HUES6 (cell line): ENCODE measurements around the gene SMOC1.

Source experiments
- H3K27ac ChIP-seq: 2 replicates; pipeline ENCODE4 v1.7.0; 2013; ENCODE audit warnings: low read depth, mild to moderate bottlenecking, low read length, inconsistent platforms
- H3K27me3 ChIP-seq: 2 replicates; pipeline ENCODE4 v1.6.1; 2013; ENCODE audit warnings: low read length; ENCODE audit not compliant: control insufficient read depth, insufficient read depth
- H3K36me3 ChIP-seq: 2 replicates; pipeline ENCODE4 v1.6.1; 2013; ENCODE audit warnings: low read length; ENCODE audit not compliant: control insufficient read depth, insufficient read depth
- H3K4me1 ChIP-seq: 2 replicates; pipeline ENCODE4 v1.6.1; 2013; ENCODE audit warnings: low read length; ENCODE audit not compliant: control insufficient read depth, insufficient read depth
- H3K4me3 ChIP-seq: 2 replicates; pipeline ENCODE4 v1.5.1; 2013; ENCODE audit warnings: low read depth, low read length
- H3K9ac ChIP-seq: one replicate; pipeline ENCODE4 v1.6.1; 2013; ENCODE audit warnings: mild to moderate bottlenecking, low read length
- H3K9me3 ChIP-seq: 2 replicates; pipeline ENCODE4 v1.6.1; 2013; ENCODE audit warnings: low read depth, low read length; ENCODE audit not compliant: control insufficient read depth, insufficient read depth

The SMOC1 gene

DNA sequence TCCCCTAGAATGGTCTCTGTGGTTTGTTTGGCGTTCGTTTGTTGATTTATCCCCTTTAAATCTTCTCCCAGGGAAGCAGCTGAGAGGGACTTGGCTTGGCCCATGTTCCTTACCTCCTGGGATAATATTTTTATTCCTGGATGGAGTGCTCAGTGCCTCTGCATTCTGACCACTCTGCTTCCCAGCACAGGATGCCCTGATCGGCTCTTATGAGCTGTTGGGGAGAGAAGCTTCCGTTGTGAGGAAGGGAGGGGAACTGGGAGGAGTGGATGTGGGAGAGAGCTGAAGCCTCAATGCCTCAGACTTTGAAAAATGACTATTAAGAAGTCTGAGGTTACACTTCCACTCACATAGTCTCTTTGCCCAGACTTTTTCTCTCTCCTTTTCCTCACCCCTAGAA is 114.8 kb downstream of the SMOC1 start:
- H3K9ac ChIP-seq, result no peak overlapping the region
- H3K4me3 ChIP-seq, result no peak overlapping the region
- H3K9me3 ChIP-seq, result no peaks in the 10 kb centered on the region
- no peaks in the 10 kb centered on the region; the same call in 1 of the 2 replicates for H3K27me3 ChIP-seq
- no peaks in the 10 kb centered on the region for H3K36me3 ChIP-seq
- no peak overlapping the region for H3K27ac ChIP-seq
- H3K4me1 ChIP-seq, result peaks cover 3% of the 10 kb centered on the region; the same call in 1 of the 2 replicates

- Histone ChIP-seq H3K9ac (no peak overlapping the region), H3K36me3 (no peaks in the 10 kb centered on the region), H3K4me1 (peaks cover 8% of the 10 kb centered on the region; the same call in 1 of the 2 replicates), H3K4me3 (no peak overlapping the region), H3K27me3 (no peaks in the 10 kb centered on the region; the same call in 1 of the 2 replicates), H3K27ac (no peak overlapping the region), H3K9me3 (no peaks in the 10 kb centered on the region)
Measured at GRCh38 chr14:69996216-69996615, 117.0 kb downstream of the SMOC1 start.

DNA sequence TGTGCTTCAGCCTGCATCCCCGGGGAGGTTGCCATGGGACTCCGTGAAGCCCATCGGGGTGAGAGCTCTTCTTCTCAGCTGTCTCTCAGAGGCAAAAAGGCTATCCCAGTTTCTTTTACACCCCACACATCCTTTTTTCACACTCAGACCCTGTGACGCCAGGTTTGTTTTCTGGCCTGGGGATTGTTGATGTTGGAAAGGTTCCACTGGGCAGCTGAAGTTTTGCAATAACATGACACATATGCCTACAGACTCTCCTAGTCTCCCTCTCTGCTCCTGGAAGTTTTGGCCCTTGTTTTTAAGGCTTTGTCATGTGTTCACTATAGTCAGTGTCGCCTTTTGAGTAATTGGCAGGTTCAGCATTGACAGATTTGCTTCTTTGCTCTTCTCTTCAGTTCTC is 118.6 kb downstream of the SMOC1 start:
- H3K9ac ChIP-seq, result no peak overlapping the region
- peaks cover 8% of the 10 kb centered on the region; the same call in 1 of the 2 replicates for H3K4me1 ChIP-seq
- H3K4me3 ChIP-seq, result no peak overlapping the region
- H3K27ac ChIP-seq, result no peak overlapping the region
- no peaks in the 10 kb centered on the region for H3K36me3 ChIP-seq
- H3K27me3 ChIP-seq, result no peaks in the 10 kb centered on the region; the same call in 1 of the 2 replicates
- H3K9me3 ChIP-seq, result no peaks in the 10 kb centered on the region

DNA sequence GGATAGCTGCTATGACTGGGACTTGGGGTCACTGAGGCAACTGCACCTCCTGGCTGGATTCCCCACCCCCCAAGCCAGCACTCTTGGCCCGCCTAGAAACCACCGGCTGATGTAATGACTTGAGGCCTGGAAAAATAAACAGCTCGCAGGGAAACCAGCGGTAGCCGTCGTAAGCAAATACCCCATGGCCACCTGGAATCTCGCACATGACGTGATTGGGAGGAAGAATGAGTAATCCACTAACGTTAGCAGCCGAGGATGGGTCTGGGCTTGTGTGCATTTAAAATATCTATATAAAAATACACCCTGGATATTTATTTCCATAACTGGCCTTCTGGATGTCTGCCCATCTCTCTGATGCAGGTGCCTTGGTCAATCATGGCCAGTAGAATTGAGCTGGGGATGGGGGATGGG is 120.1 kb downstream of the SMOC1 start:
- Histone ChIP-seq H3K27ac (no peak overlapping the region), H3K9ac (no peak overlapping the region), H3K9me3 (no peaks in the 10 kb centered on the region)

DNA sequence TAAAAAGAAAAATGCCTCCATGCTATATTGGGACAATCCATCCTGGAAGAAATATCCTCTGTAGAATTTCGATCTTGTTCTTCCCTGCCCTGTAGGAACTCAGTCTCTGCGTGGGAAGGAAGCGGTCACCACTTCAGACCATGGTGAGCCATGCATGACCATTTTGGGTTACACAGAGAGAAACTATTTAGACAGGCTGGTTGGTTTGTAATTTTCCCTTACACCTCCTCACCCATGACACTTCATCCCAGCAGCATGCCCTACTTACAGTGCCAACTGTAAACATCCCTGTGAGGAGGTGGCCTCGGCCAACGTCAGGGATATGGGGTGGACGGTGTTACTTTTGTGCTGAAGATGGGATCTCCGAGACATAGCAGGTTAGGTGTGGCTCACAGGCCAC is 121.4 kb downstream of the SMOC1 start:
- Histone ChIP-seq H3K27me3 (no peaks in the 10 kb centered on the region), H3K27ac (no peak overlapping the region), H3K4me1 (peaks cover 8% of the 10 kb centered on the region; the same call in 1 of the 2 replicates), H3K9ac (no peak overlapping the region), H3K4me3 (no peak overlapping the region), H3K9me3 (no peaks in the 10 kb centered on the region), H3K36me3 (no peaks in the 10 kb centered on the region)

More for the DNA sequence above, 120.1 kb downstream of the SMOC1 start:
- Histone ChIP-seq H3K4me1 (peaks cover 8% of the 10 kb centered on the region; the same call in 1 of the 2 replicates), H3K36me3 (no peaks in the 10 kb centered on the region), H3K27me3 (no peaks in the 10 kb centered on the region), H3K4me3 (no peak overlapping the region)

GRCh38 chr14:70002589-70003346 is 123.6 kb downstream of the SMOC1 start:
- H3K36me3 ChIP-seq, result no peaks in the 10 kb centered on the region
- H3K4me1 ChIP-seq, result peaks cover 8% of the 10 kb centered on the region; the same call in 1 of the 2 replicates
- H3K27me3 ChIP-seq, result no peaks in the 10 kb centered on the region
- H3K9me3 ChIP-seq, result no peaks in the 10 kb centered on the region
- H3K27ac ChIP-seq, result no peak overlapping the region
- no peak overlapping the region for H3K4me3 ChIP-seq
- no peak overlapping the region for H3K9ac ChIP-seq

- Histone ChIP-seq H3K27ac (no peak overlapping the region), H3K4me1 (0 out of 2 replicates have a peak, but pooled peaks cover 6% of the 10 kb centered on the region), H3K9ac (no peak overlapping the region), H3K27me3 (no peaks in the 10 kb centered on the region), H3K9me3 (no peaks in the 10 kb centered on the region), H3K36me3 (no peaks in the 10 kb centered on the region), H3K4me3 (no peak overlapping the region)
Measured at GRCh38 chr14:70004791-70005190, 125.6 kb downstream of the SMOC1 start.

DNA sequence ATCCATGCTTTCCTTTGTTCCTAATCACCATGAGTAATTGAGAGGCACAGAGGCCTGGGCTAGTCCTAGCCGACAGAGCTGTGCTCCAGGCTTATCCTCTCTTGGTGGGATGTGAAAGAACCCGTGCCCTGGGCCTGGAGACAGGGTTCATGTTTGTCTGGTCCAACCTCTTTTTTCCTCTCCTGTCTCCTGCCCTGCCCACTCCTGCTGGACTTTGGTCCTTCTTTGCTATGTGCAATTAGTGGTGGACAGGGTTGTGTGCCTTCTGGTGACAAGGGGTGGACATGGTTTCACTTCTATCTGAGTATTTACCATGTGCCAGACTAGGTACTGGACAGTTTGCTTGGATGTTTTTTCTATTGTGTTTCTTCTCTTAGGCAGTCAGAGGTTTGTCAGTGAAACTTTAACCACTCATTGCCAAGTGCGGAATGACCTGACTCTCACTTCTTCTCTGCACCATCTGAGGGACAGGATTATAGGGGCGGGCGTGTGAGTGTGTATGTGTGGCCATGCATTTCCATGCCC is 126.1 kb downstream of the SMOC1 start:
- Histone ChIP-seq H3K27ac (no peak overlapping the region), H3K27me3 (no peaks in the 10 kb centered on the region), H3K9ac (no peak overlapping the region), H3K9me3 (no peaks in the 10 kb centered on the region), H3K4me1 (0 out of 2 replicates have a peak, but pooled peaks cover 6% of the 10 kb centered on the region), H3K4me3 (no peak overlapping the region), H3K36me3 (no peaks in the 10 kb centered on the region)

- Histone ChIP-seq H3K36me3 (no peaks in the 10 kb centered on the region), H3K4me3 (no peak overlapping the region), H3K27ac (no peak overlapping the region), H3K27me3 (no peaks in the 10 kb centered on the region), H3K9ac (no peak overlapping the region), H3K9me3 (no peaks in the 10 kb centered on the region), H3K4me1 (0 out of 2 replicates have a peak, but pooled peaks cover 6% of the 10 kb centered on the region)
Measured at GRCh38 chr14:70006699-70007098, 127.5 kb downstream of the SMOC1 start.

- H3K9ac ChIP-seq, result no peak overlapping the region
- no peak overlapping the region for H3K4me3 ChIP-seq
- peaks cover 8% of the 10 kb centered on the region; the same call in 1 of the 2 replicates for H3K4me1 ChIP-seq
- H3K27ac ChIP-seq, result no peak overlapping the region
- no peaks in the 10 kb centered on the region for H3K36me3 ChIP-seq
- no peaks in the 10 kb centered on the region for H3K9me3 ChIP-seq
- no peaks in the 10 kb centered on the region for H3K27me3 ChIP-seq
Measured at GRCh38 chr14:70008284-70009262, 129.4 kb downstream of the SMOC1 start.
